Keratinocyte (primary cell): ENCODE measurements around the gene NPTX1. TPM values are rescaled to one million over a fixed set of nuclear protein-coding genes. Genes with fewer than 3 reads are reported as not detected.

Source experiments
- DNase-seq: peaks from one replicate; pipeline ENCODE4 v3.0.0-alpha.2; 2011; ENCODE audit warnings: low read depth, missing footprints, low spot score
- FAIRE-seq: peaks from 2 replicates; lab custom pipeline; 2011; peaks lifted over from hg19 to GRCh38; lab: Jason Lieb, UNC
- H2AFZ ChIP-seq: 2 replicates; pipeline ENCODE4 v1.6.0; 2012; ENCODE audit warnings: low read length, control low read depth, inconsistent platforms; ENCODE audit not compliant: control insufficient read depth
- H3K27ac ChIP-seq: 2 replicates; pipeline ENCODE4 v1.5.1; 2011; ENCODE audit warnings: low read length; ENCODE audit not compliant: control insufficient read depth, insufficient read depth
- H3K27me3 ChIP-seq: 3 replicates; pipeline ENCODE4 v1.6.0; 2011; ENCODE audit warnings: low read length; ENCODE audit not compliant: control insufficient read depth, insufficient read depth; ENCODE audit errors: extremely low read depth
- H3K36me3 ChIP-seq, 2 experiments: 2 replicates in 1 of 2; 3 replicates in 1 of 2; pipeline ENCODE4 v1.5.1; 2011; ENCODE audit warnings: low read length in 2 of 2, mild to moderate bottlenecking in 1 of 2; ENCODE audit not compliant: control insufficient read depth in 2 of 2, insufficient read depth in 2 of 2; ENCODE audit errors: extremely low read depth in 1 of 2
- H3K4me1 ChIP-seq: 3 replicates; pipeline ENCODE4 v1.5.1; 2011; ENCODE audit warnings: low read length; ENCODE audit not compliant: control insufficient read depth, insufficient read depth; ENCODE audit errors: extremely low read depth
- H3K4me2 ChIP-seq: 3 replicates; pipeline ENCODE4 v1.6.0; 2011; ENCODE audit warnings: low read depth, low read length; ENCODE audit not compliant: control insufficient read depth, insufficient read depth; ENCODE audit errors: extremely low read depth
- H3K4me3 ChIP-seq, 3 experiments: fragments of 200-600 bp in 1 of 3; sonication (generic) in 1 of 3; 2 replicates in 2 of 3; 3 replicates in 1 of 3; pipeline ENCODE4 v1.5.1; 2011 to 2016; ENCODE audit warnings: low read length in 3 of 3, mild to moderate bottlenecking in 3 of 3, control low read depth in 2 of 3, inconsistent platforms in 1 of 3, low read depth in 1 of 3, mixed read lengths in 1 of 3, mixed run types in 1 of 3, moderate library complexity in 1 of 3; ENCODE audit not compliant: control insufficient read depth in 2 of 3, insufficient read depth in 2 of 3; ENCODE audit errors: extremely low read depth in 1 of 3
- H3K79me2 ChIP-seq: 2 replicates; pipeline ENCODE4 v1.6.0; 2012; ENCODE audit warnings: low read length; ENCODE audit not compliant: control insufficient read depth, insufficient read depth
- H3K9ac ChIP-seq: 3 replicates; pipeline ENCODE4 v1.6.0; 2011; ENCODE audit warnings: low read length; ENCODE audit not compliant: control insufficient read depth, insufficient read depth; ENCODE audit errors: extremely low read depth
- H3K9me1 ChIP-seq: 3 replicates; pipeline ENCODE4 v1.6.0; 2011; ENCODE audit warnings: low read length; ENCODE audit not compliant: control insufficient read depth, insufficient read depth; ENCODE audit errors: extremely low read depth
- H3K9me3 ChIP-seq: 2 replicates; pipeline ENCODE4 v1.5.1; 2012; ENCODE audit warnings: low read depth, low read length; ENCODE audit not compliant: control insufficient read depth
- H4K20me1 ChIP-seq: 3 replicates; pipeline ENCODE4 v1.6.0; 2011; ENCODE audit warnings: low read length; ENCODE audit not compliant: control insufficient read depth, insufficient read depth; ENCODE audit errors: extremely low read depth
- CTCF ChIP-seq, 3 experiments: IDR thresholded peaks in 1 of 3; conservative IDR thresholded peaks in 1 of 3; optimal IDR thresholded peaks in 1 of 3; 2 replicates in 2 of 3; 3 replicates in 1 of 3; pipeline versions ENCODE3 to v1.5.1; 2011; ENCODE audit warnings: low read length in 3 of 3, mild to moderate bottlenecking in 3 of 3, moderate library complexity in 2 of 3, control low read depth in 1 of 3, inconsistent platforms in 1 of 3; ENCODE audit not compliant: insufficient read depth in 2 of 3; ENCODE audit errors: extremely low read depth in 1 of 3
- EZH2 ChIP-seq: IDR thresholded peaks from one replicate; pipeline ENCODE4 v1.6.1; 2012; ENCODE audit warnings: inconsistent platforms, mild to moderate bottlenecking, low read length, moderate library complexity
- dilution Hi-C: fragments of 300-500 bp; cut with MboI; formaldehyde crosslinking; loops from one replicate; pipeline ENCODE4 v1.7.0; 2020; ENCODE audit warnings: low sequenced_read_pairs; ENCODE audit not compliant: extremely low pct_ligation_motif_present
- polyA plus RNA-seq, 5 experiments: library from polyadenylated mRNA; depleted of rRNA in 3 of 5; stranded (reverse) in 3 of 5; stranded (forward) in 1 of 5; unstranded in 1 of 5; fragments of >200 nt; gene quantifications; 1 replicate in 1 of 5; 2 replicates in 3 of 5; 3 replicates in 1 of 5; pipeline versions ENCODE4 v1.2.1 to v1.2.3, GENCODE V29; 2011 to 2012; ENCODE audit warnings: missing spikeins in 2 of 5, low read depth in 1 of 5, low replicate concordance in 1 of 5

NPTX1 gene
- polyA plus RNA-seq, 1 donor (not counting 4 experiments of a cell fraction or from before 2014, with no cell fraction given) = 0.03 TPM

DNA sequence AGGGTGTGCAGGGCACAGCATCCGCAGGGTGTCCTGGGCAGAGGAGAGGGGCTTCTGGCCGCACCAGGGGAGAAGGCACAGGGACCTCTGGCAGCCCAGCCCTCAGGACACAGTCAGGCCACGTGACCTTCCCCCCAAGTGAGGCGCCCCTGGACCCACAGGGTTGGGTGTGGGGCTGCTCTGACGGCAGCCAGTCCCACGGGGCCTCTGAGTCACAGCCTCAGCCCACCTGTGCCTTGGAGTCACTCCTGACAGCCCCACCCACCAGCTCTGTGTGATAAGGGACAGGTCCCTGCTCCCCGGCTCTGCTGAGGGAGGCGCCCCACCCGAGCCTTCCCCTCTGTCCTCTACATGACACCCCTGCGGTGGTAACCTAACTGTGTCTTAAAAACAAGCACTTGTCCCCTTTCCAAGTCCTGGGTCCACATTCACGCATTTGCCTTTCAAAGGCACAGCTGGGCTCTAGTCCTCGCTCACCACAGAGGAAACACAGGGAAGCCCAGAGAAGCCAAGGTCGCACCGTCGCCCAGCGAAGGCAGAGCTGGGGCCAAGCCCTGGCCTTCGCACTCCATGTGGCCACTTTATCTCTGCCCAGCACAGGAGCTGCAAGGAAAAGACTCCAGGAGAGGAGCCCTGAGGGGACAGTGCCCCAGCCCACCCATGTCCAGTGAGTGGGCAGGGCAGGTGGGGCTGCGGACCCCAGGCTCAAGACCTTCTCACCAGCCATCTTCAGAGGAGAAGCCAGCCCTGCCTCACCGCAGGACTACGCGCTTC lies 5.1 kb upstream of the NPTX1 start:
- no peak overlapping the region for H3K4me2 ChIP-seq
- no peak for FAIRE-seq
- H3K9me3 ChIP-seq = no peaks in the 10 kb centered on the region
- no peaks in the 10 kb centered on the region for H4K20me1 ChIP-seq
- no peak overlapping the region for H3K9ac ChIP-seq
- dilution Hi-C loops = no loop called here
- no peak for TF ChIP-seq CTCF (optimal IDR thresholded peaks at IDR 0.05 in 1 of 3, IDR thresholded peaks at IDR 0.05 in 1 of 3, conservative IDR thresholded peaks at IDR 0.05 in 1 of 3; ENCODE audit: extremely low read depth in 1 of 3, insufficient read depth in 2 of 3, low read length in 3 of 3)
- TF ChIP-seq EZH2 = no peak
- no peak overlapping the region for H2AFZ ChIP-seq
- H3K79me2 ChIP-seq = no peaks in the 10 kb centered on the region
- H3K27ac ChIP-seq = no peak overlapping the region
- no peak overlapping the region for H3K4me3 ChIP-seq
- no peaks in the 10 kb centered on the region for H3K9me1 ChIP-seq
- H3K4me1 ChIP-seq = no peaks in the 10 kb centered on the region
- no peaks in the 10 kb centered on the region for H3K36me3 ChIP-seq
- peaks cover 60% of the 10 kb centered on the region for H3K27me3 ChIP-seq
- no peak for DNase-seq

DNA sequence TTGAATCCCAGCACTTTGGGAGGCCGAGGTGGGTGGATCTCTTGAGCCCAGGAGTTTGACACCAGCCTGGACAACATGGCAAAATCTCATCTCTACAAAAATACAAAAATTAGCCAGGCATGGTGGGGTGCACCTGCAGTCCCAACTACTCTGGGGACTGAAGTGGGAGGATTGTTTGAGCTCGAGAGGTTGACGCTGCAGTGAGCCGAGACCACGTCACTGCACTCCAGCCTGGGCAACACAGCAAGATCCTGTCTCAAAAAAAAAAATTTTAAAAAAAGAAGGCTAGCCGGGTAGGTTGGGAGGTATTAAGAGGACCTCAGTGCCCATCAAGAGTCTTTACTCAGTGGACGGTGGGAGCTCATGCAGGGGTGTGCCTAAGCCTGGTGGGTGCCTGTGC lies 3.8 kb upstream of the NPTX1 start:
- DNase-seq (no peak), FAIRE-seq (no peak)
- H4K20me1 ChIP-seq = no peaks in the 10 kb centered on the region
- H3K4me1 ChIP-seq = peaks cover 2% of the 10 kb centered on the region
- H3K4me2 ChIP-seq = no peak overlapping the region
- no peak overlapping the region for H3K4me3 ChIP-seq
- H3K36me3 ChIP-seq = no peaks in the 10 kb centered on the region
- H3K27ac ChIP-seq = no peak overlapping the region
- dilution Hi-C loops = no loop called here
- H2AFZ ChIP-seq = no peak overlapping the region
- H3K9me1 ChIP-seq = no peaks in the 10 kb centered on the region
- H3K9ac ChIP-seq = no peak overlapping the region
- no peaks in the 10 kb centered on the region for H3K79me2 ChIP-seq
- peaks cover 66% of the 10 kb centered on the region for H3K27me3 ChIP-seq
- TF ChIP-seq CTCF (optimal IDR thresholded peaks at IDR 0.05 in 1 of 3, IDR thresholded peaks at IDR 0.05 in 1 of 3, conservative IDR thresholded peaks at IDR 0.05 in 1 of 3; ENCODE audit: extremely low read depth in 1 of 3, insufficient read depth in 2 of 3, low read length in 3 of 3) (no peak), EZH2 (no peak)
- no peaks in the 10 kb centered on the region for H3K9me3 ChIP-seq
